Keratinocyte (primary cell): ENCODE data around the gene KREMEN1.

Experiments
- CTCF ChIP-seq, 3 experiments: IDR thresholded peaks in 1 of 3; conservative IDR thresholded peaks in 1 of 3; optimal IDR thresholded peaks in 1 of 3; 2 replicates in 2 of 3; 3 replicates in 1 of 3; pipeline versions ENCODE3 to v1.5.1; 2011; ENCODE audit warnings: low read length in 3 of 3, mild to moderate bottlenecking in 3 of 3, moderate library complexity in 2 of 3, control low read depth in 1 of 3, inconsistent platforms in 1 of 3; ENCODE audit not compliant: insufficient read depth in 2 of 3; ENCODE audit errors: extremely low read depth in 1 of 3
- EZH2 ChIP-seq: IDR thresholded peaks from one replicate; pipeline ENCODE4 v1.6.1; 2012; ENCODE audit warnings: inconsistent platforms, mild to moderate bottlenecking, low read length, moderate library complexity

- TF ChIP-seq CTCF (optimal IDR thresholded peaks at IDR 0.05 in 1 of 3, IDR thresholded peaks at IDR 0.05 in 1 of 3, conservative IDR thresholded peaks at IDR 0.05 in 1 of 3; ENCODE audit: extremely low read depth in 1 of 3, insufficient read depth in 2 of 3, low read length in 3 of 3) (no peak), EZH2 (no peak)
These were observed 48.3 kb downstream of the KREMEN1 start for GRCh38 chr22:29121124-29121523.
